Measurements from ENCODE around the gene TGFB2. TPM values are rescaled to one million over a fixed set of nuclear protein-coding genes. Genes with fewer than 3 reads are reported as not detected.

Gene TGFB2
- total and polyA plus RNA-seq, 10 donors: 0.24 to 5.5 (median 2.1) TPM

DNA sequence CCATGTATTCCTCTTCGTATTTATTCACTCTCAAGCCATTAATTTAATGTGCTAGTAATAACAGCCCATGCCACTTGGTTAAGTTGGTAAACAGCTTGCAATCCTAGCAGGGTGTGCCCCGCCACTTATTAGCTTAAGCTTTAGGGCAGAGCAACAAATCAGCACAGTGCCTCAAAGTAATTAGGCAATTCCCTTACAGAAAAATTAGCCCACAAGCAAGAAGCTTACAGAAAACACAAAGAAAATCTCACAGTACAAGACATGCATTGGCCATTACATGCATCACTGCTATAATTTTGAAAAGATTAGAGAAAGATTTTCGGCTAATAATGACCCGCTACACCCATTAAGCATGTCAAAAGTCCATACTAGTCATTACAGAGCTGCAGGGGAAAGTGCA, 47.6 kb downstream of the TGFB2 start:
- Histone ChIP-seq H3K36me3 (no peaks in the 10 kb centered on the region), H3K4me1 (no peaks in the 10 kb centered on the region)
- 84 to 95% (median 90%) methylated on average over 4 of the region's 4 CpGs for WGBS, 5 donors

DNA sequence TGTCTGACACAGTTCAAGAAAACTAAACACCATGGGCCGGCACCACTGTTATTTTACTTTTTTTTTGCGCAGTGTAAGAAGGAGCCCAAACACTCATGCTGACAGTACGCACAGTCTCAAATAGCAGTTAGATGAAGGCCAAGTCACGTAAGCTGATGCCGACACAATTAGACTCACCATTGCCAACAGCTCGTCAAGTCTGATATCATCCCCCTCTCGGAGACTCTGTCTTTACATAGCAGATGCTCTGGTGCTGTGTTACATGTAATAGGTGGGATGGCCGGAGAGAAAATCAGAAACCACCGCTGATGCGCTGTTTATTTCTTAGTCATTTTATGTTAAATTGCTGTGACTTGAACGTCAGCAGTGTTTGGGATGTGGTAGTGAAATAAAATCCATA, 49.3 kb downstream of the TGFB2 start:
- Histone ChIP-seq H3K27me3 (replicated peaks in 1 of 7) (no peaks in the 10 kb centered on the region), H3K9me3 (no peaks in the 10 kb centered on the region), H3K4me1 (no peaks in the 10 kb centered on the region), H3K27ac (no peak overlapping the region), H3K4me3 (no peak overlapping the region), H3K36me3 (no peaks in the 10 kb centered on the region)
- no peak for DNase-seq
- TF ChIP-seq, protein P1, sequence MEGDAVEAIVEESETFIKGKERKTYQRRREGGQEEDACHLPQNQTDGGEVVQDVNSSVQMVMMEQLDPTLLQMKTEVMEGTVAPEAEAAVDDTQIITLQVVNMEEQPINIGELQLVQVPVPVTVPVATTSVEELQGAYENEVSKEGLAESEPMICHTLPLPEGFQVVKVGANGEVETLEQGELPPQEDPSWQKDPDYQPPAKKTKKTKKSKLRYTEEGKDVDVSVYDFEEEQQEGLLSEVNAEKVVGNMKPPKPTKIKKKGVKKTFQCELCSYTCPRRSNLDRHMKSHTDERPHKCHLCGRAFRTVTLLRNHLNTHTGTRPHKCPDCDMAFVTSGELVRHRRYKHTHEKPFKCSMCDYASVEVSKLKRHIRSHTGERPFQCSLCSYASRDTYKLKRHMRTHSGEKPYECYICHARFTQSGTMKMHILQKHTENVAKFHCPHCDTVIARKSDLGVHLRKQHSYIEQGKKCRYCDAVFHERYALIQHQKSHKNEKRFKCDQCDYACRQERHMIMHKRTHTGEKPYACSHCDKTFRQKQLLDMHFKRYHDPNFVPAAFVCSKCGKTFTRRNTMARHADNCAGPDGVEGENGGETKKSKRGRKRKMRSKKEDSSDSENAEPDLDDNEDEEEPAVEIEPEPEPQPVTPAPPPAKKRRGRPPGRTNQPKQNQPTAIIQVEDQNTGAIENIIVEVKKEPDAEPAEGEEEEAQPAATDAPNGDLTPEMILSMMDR (IDR thresholded peaks at IDR 0.05 in 8 of 11, conservative IDR thresholded peaks at IDR 0.05 in 3 of 11): no peak
- TF ChIP-seq POLR2AphosphoS5 (IDR thresholded peaks at IDR 0.05) (no peak), POLR2A (IDR thresholded peaks at IDR 0.05) (no peak)
- 91 to 94% (median 93%) methylated on average over 11 of the region's 11 CpGs for WGBS, 5 donors
- intact Hi-C loops (cut with DNase I; ENCODE audit: low total_unique reads): no loop called here

More for the DNA sequence above, 47.6 kb downstream of the TGFB2 start:
- intact Hi-C loops (cut with DNase I; ENCODE audit: low total_unique reads): no loop called here
- no peak overlapping the region for H3K4me3 ChIP-seq
- no peaks in the 10 kb centered on the region for H3K27me3 ChIP-seq (replicated peaks in 1 of 7)
- H3K27ac ChIP-seq: no peak overlapping the region
- no peaks in the 10 kb centered on the region for H3K9me3 ChIP-seq
- TF ChIP-seq, protein P1 (IDR thresholded peaks at IDR 0.05 in 8 of 11, conservative IDR thresholded peaks at IDR 0.05 in 3 of 11): no peak
- TF ChIP-seq POLR2A (IDR thresholded peaks at IDR 0.05) (no peak), POLR2AphosphoS5 (IDR thresholded peaks at IDR 0.05) (no peak)
- no peak for DNase-seq

DNA sequence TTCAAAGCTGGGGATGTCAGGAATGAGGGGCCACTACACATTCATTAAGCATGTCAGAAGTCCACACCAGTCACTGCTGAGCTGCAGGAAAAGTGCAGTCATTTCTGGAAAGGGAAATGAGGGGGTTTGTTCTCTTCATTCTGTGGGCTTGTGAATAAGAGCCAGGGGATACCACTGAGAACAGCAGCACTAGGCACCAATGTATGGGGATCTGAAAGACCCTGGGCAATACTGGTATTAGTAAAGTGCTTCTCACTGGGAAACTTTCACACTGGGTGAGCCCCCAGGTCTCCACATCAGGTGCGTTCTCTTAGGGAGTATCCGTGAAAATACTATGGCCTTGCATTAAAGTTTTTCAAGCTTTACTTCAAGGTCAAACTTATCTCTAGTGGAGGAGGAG, 49.9 kb downstream of the TGFB2 start:
- no peak overlapping the region for H3K4me3 ChIP-seq
- H3K27ac ChIP-seq: no peak overlapping the region
- H3K9me3 ChIP-seq: no peaks in the 10 kb centered on the region
- intact Hi-C loops (cut with DNase I; ENCODE audit: low total_unique reads): no loop called here
- H3K27me3 ChIP-seq (replicated peaks in 1 of 7): no peaks in the 10 kb centered on the region
- TF ChIP-seq, protein P1 (IDR thresholded peaks at IDR 0.05 in 8 of 11, conservative IDR thresholded peaks at IDR 0.05 in 3 of 11): no peak
- TF ChIP-seq POLR2AphosphoS5 (IDR thresholded peaks at IDR 0.05) (no peak), POLR2A (IDR thresholded peaks at IDR 0.05) (no peak)
- WGBS, 5 donors: 73 to 96% (median 79%) methylated on average over 2 of the region's 2 CpGs
- no peaks in the 10 kb centered on the region for H3K36me3 ChIP-seq
- no peaks in the 10 kb centered on the region for H3K4me1 ChIP-seq
- no peak for DNase-seq

DNA sequence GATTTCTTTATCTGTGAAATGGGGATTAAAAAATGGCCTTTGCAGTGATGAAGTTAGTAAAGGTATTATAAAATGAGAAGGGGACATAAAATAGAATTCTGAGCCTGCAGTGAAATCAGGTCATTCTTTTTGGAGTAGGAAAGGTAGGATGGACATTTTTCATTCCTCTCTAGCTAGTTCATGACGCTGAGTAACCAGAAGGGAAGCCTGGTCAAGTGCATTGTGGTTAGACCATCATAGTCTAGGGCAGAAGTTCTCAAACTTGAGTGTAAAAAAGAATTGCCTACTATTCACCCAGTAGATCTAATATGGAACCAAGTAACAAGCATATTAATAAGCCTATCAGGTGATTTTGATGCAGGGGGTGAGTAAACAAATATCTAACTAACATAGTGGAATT, 50.8 kb downstream of the TGFB2 start:
- H3K4me3 ChIP-seq: no peak overlapping the region
- H3K27ac ChIP-seq: no peak overlapping the region
- WGBS, 5 donors: 52 to 72% (median 63%) methylated on average over 1 of the region's 1 CpG
- H3K27me3 ChIP-seq (replicated peaks in 1 of 7): no peaks in the 10 kb centered on the region
- DNase-seq: no peak
- intact Hi-C loops (cut with DNase I; ENCODE audit: low total_unique reads): no loop called here
- H3K9me3 ChIP-seq: no peaks in the 10 kb centered on the region
- no peaks in the 10 kb centered on the region for H3K36me3 ChIP-seq
- TF ChIP-seq POLR2AphosphoS5 (IDR thresholded peaks at IDR 0.05) (no peak), POLR2A (IDR thresholded peaks at IDR 0.05) (no peak)
- TF ChIP-seq, protein P1 (IDR thresholded peaks at IDR 0.05 in 8 of 11, conservative IDR thresholded peaks at IDR 0.05 in 3 of 11): no peak
- H3K4me1 ChIP-seq: no peaks in the 10 kb centered on the region
